Naive B cell (primary cell): Measurements from ENCODE around the gene MAP1LC3A. TPM values are rescaled to one million over a fixed set of nuclear protein-coding genes. Genes with fewer than 3 reads are reported as not detected.
A peak's percentile ranks its signal among the peaks of the same experiment; 100 is the strongest.
"Not testable (repeated sequence)": the region's sequence is repeated elsewhere in the genome, so short reads cannot be mapped to it uniquely, and the experiment has no call there.

Source experiments
- ATAC-seq, 2 donors: fragments of 150-1000 bp; cut with Tn5 transposase; 2 replicates each; pipeline ENCODE4 v1.10.0; 2021; ENCODE audit warnings: low read depth in 2 of 2, mild to moderate bottlenecking in 2 of 2, moderate library complexity in 2 of 2
- DNase-seq: peaks from one replicate; pipeline ENCODE4 v3.0.0; 2022
- H3K27ac Mint-ChIP-seq, 6 donors: one replicate each; pipeline ENCODE4 v1.8.0; 2020 to 2022; ENCODE audit warnings: mild to moderate bottlenecking in 6 of 6, mixed read lengths in 6 of 6, moderate library complexity in 5 of 6, inconsistent platforms in 2 of 6
- H3K27me3 Mint-ChIP-seq, 3 donors: one replicate each; pipeline ENCODE4 v1.8.0; 2021 to 2022; ENCODE audit warnings: mixed read lengths in 3 of 3, mild to moderate bottlenecking in 1 of 3
- H3K36me3 Mint-ChIP-seq, 2 donors: one replicate each; pipeline ENCODE4 v1.8.0; 2020 to 2022; ENCODE audit warnings: mixed read lengths in 2 of 2, inconsistent platforms in 1 of 2, mild to moderate bottlenecking in 1 of 2
- H3K4me1 Mint-ChIP-seq, 3 donors: one replicate each; pipeline ENCODE4 v1.8.0; 2020 to 2022; ENCODE audit warnings: mixed read lengths in 3 of 3, inconsistent platforms in 1 of 3, mild to moderate bottlenecking in 1 of 3, moderate library complexity in 1 of 3
- H3K4me3 Mint-ChIP-seq, 8 donors: one replicate each; pipeline ENCODE4 v1.8.0; 2020 to 2022; ENCODE audit warnings: mild to moderate bottlenecking in 8 of 8, mixed read lengths in 8 of 8, moderate library complexity in 8 of 8, inconsistent platforms in 2 of 8
- H3K9me3 Mint-ChIP-seq, 7 donors: one replicate each; pipeline ENCODE4 v1.8.0; 2020 to 2022; ENCODE audit warnings: mixed read lengths in 7 of 7, mild to moderate bottlenecking in 5 of 7, inconsistent platforms in 2 of 7, moderate library complexity in 1 of 7
- polyA plus RNA-seq, 6 donors: library from polyadenylated mRNA; unstranded; fragments of 300-500 nt; fragmentation: Illumina TruSeq; gene quantifications; one replicate each; pipeline ENCODE4 v1.2.3, GENCODE V29; 2021; ENCODE audit warnings: low read depth in 6 of 6

Gene MAP1LC3A
- polyA plus RNA-seq, 6 donors from 2014 or later: 0.49 to 3.5 (median 1.8) TPM

- H3K9me3 Mint-ChIP-seq, DNase-seq, H3K36me3 Mint-ChIP-seq, H3K27ac Mint-ChIP-seq, ATAC-seq, H3K27me3 Mint-ChIP-seq: not testable (repeated sequence)
- H3K4me1 Mint-ChIP-seq: peaks cover 14 to 73% (median 47%) of the 10 kb centered on the region in 3 donors
- H3K4me3 Mint-ChIP-seq: peak overlapping the region in 1 of 8 donors; percentile 66
Observed at GRCh38 chr20:34519841-34520240, 38.7 kb upstream of the MAP1LC3A start.

DNA sequence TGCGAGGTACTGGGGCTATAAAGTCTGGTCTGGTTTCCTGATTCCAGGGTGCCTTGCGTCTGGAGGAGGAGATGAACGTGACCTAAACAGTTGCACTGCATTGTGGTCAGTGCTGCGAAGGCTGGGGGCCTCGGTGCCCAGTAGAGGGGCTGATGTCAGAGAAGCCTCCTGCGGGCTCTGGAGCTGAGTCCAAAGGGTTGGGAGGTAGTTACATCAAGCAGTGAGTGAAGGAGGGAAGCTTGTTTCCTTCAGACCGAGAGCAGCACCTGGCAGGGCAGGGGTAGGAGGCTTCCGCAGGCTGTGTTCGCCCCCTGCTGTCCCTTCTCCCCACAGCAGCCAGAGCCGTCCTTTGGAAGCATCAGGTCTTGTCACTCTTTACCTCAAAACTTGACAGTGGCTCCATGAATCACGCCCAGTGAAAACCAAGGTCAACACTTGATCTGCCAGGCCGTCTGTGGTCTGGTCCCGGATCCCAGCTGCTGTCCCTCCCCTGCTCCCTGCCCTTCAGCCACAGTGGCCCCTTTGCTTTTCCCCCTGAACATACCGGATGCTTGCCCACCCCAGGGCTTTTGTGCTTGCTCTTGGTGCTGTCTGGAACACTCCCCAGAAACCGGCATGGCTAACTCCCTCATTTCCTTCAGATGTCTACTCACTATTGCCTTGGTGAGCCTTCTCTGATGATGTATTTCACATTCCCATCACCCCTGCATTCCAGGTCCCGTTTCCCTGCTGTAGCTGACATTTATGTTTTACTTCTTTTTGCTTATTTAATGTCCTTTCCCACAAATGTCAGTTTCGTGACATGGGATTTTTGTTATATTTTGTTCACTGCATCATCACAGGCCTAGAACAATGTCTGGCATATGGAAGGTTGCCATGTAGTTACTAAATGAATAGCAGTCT, 35.3 kb upstream of the MAP1LC3A start:
- peak; percentile 63 to 82 for ATAC-seq
- Mint-ChIP-seq H3K9me3 (no peaks in the 10 kb centered on the region), H3K4me1 (peaks cover 13 to 53% (median 38%) of the 10 kb centered on the region in 3 donors), H3K27ac (peak overlapping the region in 3 of 6 donors; percentile 29 to 85 (median 65)), H3K36me3 (peaks cover 0 to 6% of the 10 kb centered on the region in 2 donors), H3K4me3 (peak overlapping the region in 1 of 8 donors; percentile 59), H3K27me3 (no peaks in the 10 kb centered on the region)
- peak; percentile 27 for DNase-seq

DNA sequence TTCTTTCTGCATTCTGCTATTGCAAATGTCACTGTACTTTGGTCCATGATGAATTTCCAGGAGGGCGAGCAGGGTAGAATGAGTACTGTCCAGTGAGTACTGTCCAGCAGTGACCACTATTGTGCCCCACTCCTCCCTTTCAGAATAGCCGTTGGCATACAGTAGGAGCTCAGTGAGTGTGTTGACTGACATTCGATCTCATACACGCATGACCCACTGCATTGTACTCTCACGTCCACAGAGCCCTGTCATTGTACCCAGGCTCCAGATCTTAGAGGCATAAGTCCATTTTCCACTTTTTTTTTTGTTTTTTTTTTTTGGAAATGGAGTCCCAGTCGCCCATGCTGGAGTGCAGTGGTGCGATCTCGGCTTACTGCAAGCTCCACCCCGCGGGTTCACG, 34.1 kb upstream of the MAP1LC3A start:
- DNase-seq (no peak), ATAC-seq (no peak)
- H3K9me3 Mint-ChIP-seq: no peaks in the 10 kb centered on the region
- peaks cover 13 to 46% (median 31%) of the 10 kb centered on the region in 3 donors for H3K4me1 Mint-ChIP-seq
- H3K4me3 Mint-ChIP-seq: no peak overlapping the region
- peaks cover 0 to 6% of the 10 kb centered on the region in 2 donors for H3K36me3 Mint-ChIP-seq
- H3K27me3 Mint-ChIP-seq: no peaks in the 10 kb centered on the region
- H3K27ac Mint-ChIP-seq: peak overlapping the region in 1 of 6 donors; percentile 26

GRCh38 chr20:34525342-34525708, 33.2 kb upstream of the MAP1LC3A start:
- ATAC-seq: no peak
- no peaks in the 10 kb centered on the region for H3K27me3 Mint-ChIP-seq
- peaks cover 0 to 6% of the 10 kb centered on the region in 2 donors for H3K36me3 Mint-ChIP-seq
- H3K4me1 Mint-ChIP-seq: peaks cover 13 to 40% (median 32%) of the 10 kb centered on the region in 3 donors
- peak overlapping the region in 1 of 8 donors; percentile 20 for H3K4me3 Mint-ChIP-seq
- no peak for DNase-seq
- no peak overlapping the region for H3K27ac Mint-ChIP-seq
- no peaks in the 10 kb centered on the region for H3K9me3 Mint-ChIP-seq

DNA sequence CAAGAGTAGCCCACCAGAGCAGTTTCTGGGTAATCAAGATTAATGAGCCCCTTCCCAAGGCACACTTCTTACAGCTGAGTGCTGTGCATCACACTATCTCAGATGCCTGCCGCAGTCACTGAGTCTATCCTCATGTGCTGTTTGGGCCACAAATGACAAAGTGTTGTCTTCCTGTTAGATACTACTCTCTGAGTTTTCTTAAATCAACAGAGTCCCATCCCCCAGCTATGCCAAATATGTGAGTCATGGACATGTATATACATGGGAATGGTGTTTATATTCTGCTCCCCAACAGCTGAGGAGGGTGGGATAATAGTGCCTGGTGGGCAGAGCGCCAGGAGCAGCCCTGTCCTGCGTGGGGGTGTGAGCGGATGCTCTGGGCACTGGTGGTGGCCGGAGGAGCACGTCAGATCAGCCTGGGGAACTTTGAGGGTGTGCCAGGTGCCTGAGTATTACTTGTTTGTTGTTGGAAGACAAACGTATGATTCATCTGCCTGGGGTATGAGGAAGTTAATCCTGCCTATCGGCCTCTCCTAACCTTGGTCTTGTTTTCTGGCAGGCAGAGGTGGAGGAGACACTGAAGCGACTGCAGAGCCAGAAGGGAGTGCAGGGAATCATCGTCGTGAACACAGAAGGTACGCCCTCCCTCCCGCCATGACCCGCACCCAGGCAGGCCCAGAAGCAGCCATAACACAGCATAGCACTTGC, 32.7 kb upstream of the MAP1LC3A start:
- Mint-ChIP-seq H3K27ac (no peak overlapping the region), H3K9me3 (no peaks in the 10 kb centered on the region), H3K27me3 (no peaks in the 10 kb centered on the region), H3K4me1 (peaks cover 13 to 40% (median 38%) of the 10 kb centered on the region in 3 donors), H3K4me3 (peak overlapping the region in 1 of 8 donors; percentile 20), H3K36me3 (peaks cover 0 to 6% of the 10 kb centered on the region in 2 donors)
- no peak for DNase-seq
- ATAC-seq: no peak

DNA sequence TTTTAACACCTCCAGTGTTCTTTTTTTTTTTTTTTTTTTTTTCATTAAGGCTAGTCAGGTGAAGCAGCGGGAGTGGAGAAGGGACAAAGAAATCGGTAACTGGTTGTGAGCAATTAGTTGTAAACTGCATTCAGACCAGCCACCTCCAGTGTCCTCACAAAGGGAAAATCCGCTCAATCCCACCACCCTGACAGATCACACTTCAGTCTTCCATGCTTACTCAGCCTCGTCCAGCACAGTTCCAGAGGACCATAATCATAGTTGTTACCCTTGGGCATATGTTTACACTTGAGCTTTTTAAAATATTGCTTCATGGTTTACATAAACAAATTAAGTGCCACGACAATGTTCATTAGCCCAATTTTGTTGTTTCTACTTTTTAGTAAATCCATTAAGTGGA, 32.1 kb upstream of the MAP1LC3A start:
- no peak for ATAC-seq
- Mint-ChIP-seq H3K4me3 (no peak overlapping the region), H3K4me1 (peaks cover 15 to 41% (median 40%) of the 10 kb centered on the region in 3 donors), H3K36me3 (peaks cover 0 to 6% of the 10 kb centered on the region in 2 donors), H3K9me3 (no peaks in the 10 kb centered on the region), H3K27ac (peak overlapping the region in 1 of 6 donors; percentile 33), H3K27me3 (no peaks in the 10 kb centered on the region)
- no peak for DNase-seq

GRCh38 chr20:34527016-34527415, 31.5 kb upstream of the MAP1LC3A start:
- no peaks in the 10 kb centered on the region for H3K9me3 Mint-ChIP-seq
- no peaks in the 10 kb centered on the region for H3K27me3 Mint-ChIP-seq
- no peak for ATAC-seq
- no peak overlapping the region for H3K4me3 Mint-ChIP-seq
- H3K4me1 Mint-ChIP-seq: peaks cover 16 to 37% (median 36%) of the 10 kb centered on the region in 3 donors
- no peak for DNase-seq
- H3K36me3 Mint-ChIP-seq: peaks cover 0 to 6% of the 10 kb centered on the region in 2 donors
- no peak overlapping the region for H3K27ac Mint-ChIP-seq

- Mint-ChIP-seq H3K27ac (peak overlapping the region in 1 of 6 donors; percentile 54), H3K9me3 (no peaks in the 10 kb centered on the region), H3K4me3 (no peak overlapping the region), H3K4me1 (peaks cover 7 to 27% (median 21%) of the 10 kb centered on the region in 3 donors), H3K27me3 (no peaks in the 10 kb centered on the region), H3K36me3 (peaks cover 0 to 6% of the 10 kb centered on the region in 2 donors)
- DNase-seq: no peak
- ATAC-seq: no peak
Observed at GRCh38 chr20:34528921-34529297, 29.6 kb upstream of the MAP1LC3A start.

DNA sequence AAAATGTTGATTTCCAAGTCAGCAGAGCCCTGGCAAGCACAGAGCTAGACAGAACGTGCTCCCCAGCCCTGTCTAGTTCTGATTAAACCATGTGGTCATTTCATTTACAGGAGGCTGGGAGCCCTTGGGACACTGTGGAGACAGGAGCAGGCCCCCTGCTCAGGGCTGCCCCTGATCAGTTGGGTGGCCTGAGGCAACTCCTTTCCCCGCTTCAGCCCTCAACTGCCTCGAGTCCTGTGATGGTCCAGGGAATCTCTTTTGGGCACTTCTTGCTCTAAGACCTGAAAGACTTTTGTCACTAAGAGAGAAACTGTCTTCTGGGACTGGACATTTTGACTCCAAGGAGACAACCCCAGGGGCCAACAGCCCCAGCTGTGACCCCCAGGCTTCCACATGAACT, 28.8 kb upstream of the MAP1LC3A start:
- no peaks in the 10 kb centered on the region for H3K9me3 Mint-ChIP-seq
- no peak overlapping the region for H3K27ac Mint-ChIP-seq
- no peak overlapping the region for H3K4me3 Mint-ChIP-seq
- DNase-seq (no peak), ATAC-seq (no peak)
- H3K27me3 Mint-ChIP-seq: no peaks in the 10 kb centered on the region
- H3K36me3 Mint-ChIP-seq: peaks cover 0 to 7% of the 10 kb centered on the region in 2 donors
- H3K4me1 Mint-ChIP-seq: peaks cover 7 to 31% (median 16%) of the 10 kb centered on the region in 3 donors

DNA sequence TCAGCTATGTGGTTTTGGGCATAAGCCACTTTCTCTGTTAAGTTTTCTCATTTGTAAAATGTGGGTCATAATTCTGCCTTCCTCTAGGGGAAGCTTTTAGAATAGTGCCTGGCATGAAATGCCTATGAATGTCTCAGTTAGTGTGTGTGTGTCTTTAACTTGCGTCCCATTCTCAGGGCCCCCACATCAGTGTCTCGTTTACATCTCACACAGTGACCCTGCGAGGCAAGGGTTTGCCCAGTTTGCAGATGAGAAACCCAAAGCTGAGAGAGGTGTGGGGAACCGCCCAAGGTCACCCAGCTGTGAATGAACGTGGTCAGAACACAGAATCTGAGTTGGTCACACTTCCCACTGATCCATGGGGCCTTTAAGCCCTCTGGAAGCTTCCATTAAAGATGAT, 28.2 kb upstream of the MAP1LC3A start:
- no peaks in the 10 kb centered on the region for H3K9me3 Mint-ChIP-seq
- DNase-seq (no peak), ATAC-seq (no peak)
- peaks cover 1 to 9% of the 10 kb centered on the region in 2 donors for H3K36me3 Mint-ChIP-seq
- no peak overlapping the region for H3K27ac Mint-ChIP-seq
- H3K27me3 Mint-ChIP-seq: no peaks in the 10 kb centered on the region
- H3K4me1 Mint-ChIP-seq: peaks cover 5 to 29% (median 16%) of the 10 kb centered on the region in 3 donors
- no peak overlapping the region for H3K4me3 Mint-ChIP-seq

- H3K36me3 Mint-ChIP-seq: peaks cover 6 to 7% of the 10 kb centered on the region in 2 donors
- H3K27ac Mint-ChIP-seq: peak overlapping the region in 1 of 6 donors; percentile 48
- DNase-seq (no peak), ATAC-seq (no peak)
- H3K9me3 Mint-ChIP-seq: no peaks in the 10 kb centered on the region
- H3K4me1 Mint-ChIP-seq: peaks cover 5 to 20% (median 13%) of the 10 kb centered on the region in 3 donors
- H3K4me3 Mint-ChIP-seq: no peak overlapping the region
- no peaks in the 10 kb centered on the region for H3K27me3 Mint-ChIP-seq
Observed at GRCh38 chr20:34531608-34532265, 26.8 kb upstream of the MAP1LC3A start.

DNA sequence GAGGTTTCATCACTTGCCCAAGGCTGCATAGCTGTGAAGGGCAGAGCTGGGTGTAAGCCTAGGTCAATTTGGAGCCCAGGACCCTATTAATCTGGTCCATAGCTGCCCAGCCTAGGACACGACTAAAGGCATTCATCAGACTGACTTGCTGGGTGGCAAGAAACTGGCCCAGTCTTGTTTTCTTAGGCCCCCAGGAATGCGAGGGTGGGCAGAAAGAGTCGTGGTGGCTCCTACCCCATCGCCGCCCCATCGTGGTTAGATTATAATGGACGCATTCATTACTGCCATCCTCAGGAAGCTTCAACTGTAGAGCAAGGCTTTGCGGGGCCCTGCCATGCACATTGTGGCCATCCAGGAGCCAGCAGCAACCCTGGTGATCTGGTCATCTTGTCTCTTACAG, 26.2 kb upstream of the MAP1LC3A start:
- no peaks in the 10 kb centered on the region for H3K27me3 Mint-ChIP-seq
- DNase-seq: no peak
- peaks cover 4 to 7% of the 10 kb centered on the region in 2 donors for H3K36me3 Mint-ChIP-seq
- no peak for ATAC-seq
- no peaks in the 10 kb centered on the region for H3K9me3 Mint-ChIP-seq
- H3K27ac Mint-ChIP-seq: no peak overlapping the region
- peaks cover 5 to 20% (median 13%) of the 10 kb centered on the region in 3 donors for H3K4me1 Mint-ChIP-seq
- no peak overlapping the region for H3K4me3 Mint-ChIP-seq

DNA sequence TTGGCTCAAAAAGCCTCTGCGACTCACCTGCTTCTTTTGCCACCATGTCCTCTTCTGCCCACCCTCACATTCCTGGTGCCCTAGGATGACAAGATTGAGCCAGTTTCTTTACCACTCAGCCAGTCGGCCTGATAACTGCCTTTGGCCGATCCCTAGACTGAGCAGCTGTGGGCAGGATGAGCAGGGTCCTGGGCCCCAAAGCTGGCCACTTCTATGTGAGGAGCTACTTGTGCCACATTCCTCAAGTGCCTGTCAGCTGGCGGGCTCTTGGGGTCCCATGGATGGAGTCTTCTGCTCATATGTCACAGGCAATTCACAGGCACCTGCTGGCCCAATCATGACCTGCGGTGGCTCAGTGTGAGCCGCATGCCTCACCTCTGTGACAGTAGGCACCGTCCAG, 25.8 kb upstream of the MAP1LC3A start:
- ATAC-seq: no peak
- H3K36me3 Mint-ChIP-seq: peaks cover 4 to 7% of the 10 kb centered on the region in 2 donors

More for the DNA sequence above, 25.8 kb upstream of the MAP1LC3A start:
- no peak for DNase-seq
- Mint-ChIP-seq H3K9me3 (no peaks in the 10 kb centered on the region), H3K27me3 (no peaks in the 10 kb centered on the region), H3K4me3 (no peak overlapping the region), H3K27ac (no peak overlapping the region), H3K4me1 (peaks cover 5 to 20% (median 14%) of the 10 kb centered on the region in 3 donors)
